Common myeloid progenitor, CD34-positive (primary cell): ENCODE measurements around the gene TACR1.

Experiments used
- CTCF ChIA-PET: fragments of 350-600 bp; sonication (Branson Sonifier 250); formaldehyde crosslinking; loops from one replicate; lab custom pipeline; 2021; ENCODE audit warnings: antibody characterized with exemption; lab: Charles Lee
- POLR2A ChIA-PET: fragments of 350-600 bp; sonication (Branson Sonifier 250); formaldehyde crosslinking; loops from one replicate; lab custom pipeline; 2021; ENCODE audit warnings: antibody characterized with exemption; lab: Charles Lee
- DNase-seq, 3 donors: peaks; one replicate each; pipeline versions ENCODE4 v3.0.0 to v3.0.0-alpha.2; 2013
- H3K27ac ChIP-seq, 2 experiments: 1 replicate in 1 of 2; 2 replicates in 1 of 2; pipeline ENCODE4 v1.7.0; 2013; ENCODE audit warnings: inconsistent platforms in 2 of 2, low read length in 2 of 2, mild to moderate bottlenecking in 2 of 2, low read depth in 1 of 2, moderate library complexity in 1 of 2; ENCODE audit not compliant: severe bottlenecking in 2 of 2, insufficient read depth in 1 of 2, poor library complexity in 1 of 2
- H3K27me3 ChIP-seq, 5 experiments: replicated peaks in 2 of 5; 1 replicate in 3 of 5; 2 replicates in 2 of 5; pipeline versions ENCODE4 v1.6.1 to v1.7.0; 2013; ENCODE audit warnings: low read length in 4 of 5, mild to moderate bottlenecking in 2 of 5, moderate library complexity in 2 of 5, inconsistent platforms in 1 of 5; ENCODE audit not compliant: insufficient read depth in 5 of 5, control insufficient read depth in 4 of 5
- H3K36me3 ChIP-seq, 4 experiments: 1 replicate in 2 of 4; 2 replicates in 2 of 4; pipeline versions ENCODE4 v1.6.1 to v1.7.0; 2013; ENCODE audit warnings: low read length in 3 of 4, control low read depth in 1 of 4, mild to moderate bottlenecking in 1 of 4; ENCODE audit not compliant: control insufficient read depth in 4 of 4, insufficient read depth in 4 of 4
- H3K4me1 ChIP-seq, 4 experiments: 1 replicate in 3 of 4; 2 replicates in 1 of 4; pipeline versions ENCODE4 v1.6.1 to v1.7.1; 2013; ENCODE audit warnings: low read length in 3 of 4, mild to moderate bottlenecking in 3 of 4, control low read depth in 1 of 4, inconsistent platforms in 1 of 4, moderate library complexity in 1 of 4; ENCODE audit not compliant: control insufficient read depth in 4 of 4, insufficient read depth in 4 of 4; ENCODE audit errors: control extremely low read depth in 1 of 4
- H3K4me3 ChIP-seq, 7 experiments: 1 replicate in 4 of 7; 2 replicates in 3 of 7; pipeline versions ENCODE4 v1.5.1 to v1.7.0; 2013; ENCODE audit warnings: mild to moderate bottlenecking in 7 of 7, low read length in 6 of 7, moderate library complexity in 6 of 7, inconsistent platforms in 2 of 7, low read depth in 2 of 7, control low read depth in 1 of 7; ENCODE audit not compliant: insufficient read depth in 4 of 7, control insufficient read depth in 1 of 7; ENCODE audit errors: extremely low read depth in 1 of 7
- H3K9me3 ChIP-seq, 5 experiments: 1 replicate in 4 of 5; 2 replicates in 1 of 5; pipeline versions ENCODE4 v1.6.1 to v1.7.1; 2013; ENCODE audit warnings: low read length in 4 of 5, mild to moderate bottlenecking in 2 of 5, inconsistent platforms in 1 of 5, low read depth in 1 of 5, moderate library complexity in 1 of 5; ENCODE audit not compliant: control insufficient read depth in 4 of 5, insufficient read depth in 2 of 5; ENCODE audit errors: control extremely low read depth in 1 of 5
- WGBS: methylation state at CpG from one replicate; pipeline ENCODE4 v1.1.5; 2013; ENCODE audit not compliant: insufficient coverage; 5-methylcytosine and 5-hydroxymethylcytosine counted together

TACR1 gene

GRCh38 chr2:75021672-75022071 lies 177.6 kb downstream of the TACR1 start:
- Histone ChIP-seq H3K9me3 (no peaks in the 10 kb centered on the region), H3K27me3 (peaks cover 0 to 11% (median 6%) of the 10 kb centered on the region in 5 experiments), H3K4me3 (no peak overlapping the region), H3K36me3 (no peaks in the 10 kb centered on the region), H3K27ac (no peak overlapping the region), H3K4me1 (no peaks in the 10 kb centered on the region)
- ChIA-PET CTCF (interaction anchor here (1.3 kb wide), 1 partner anchor 8 kb away, joined by 4 read pairs; no protein-coding TSS in a partner anchor), POLR2A (no interaction called here)
- no CpG with 5 or more reads among the region's 1 CpG for WGBS
- no peak for DNase-seq

GRCh38 chr2:75020476-75020875 lies 178.8 kb downstream of the TACR1 start:
- no peaks in the 10 kb centered on the region for H3K9me3 ChIP-seq
- 97% methylated on average over 10 of the region's 11 CpGs for WGBS
- no peak for DNase-seq
- ChIA-PET POLR2A (no interaction called here), CTCF (no interaction called here)
- H3K36me3 ChIP-seq, result no peaks in the 10 kb centered on the region
- H3K27ac ChIP-seq, result no peak overlapping the region
- H3K4me3 ChIP-seq, result no peak overlapping the region
- no peaks in the 10 kb centered on the region for H3K4me1 ChIP-seq
- peaks cover 0 to 7% (median 6%) of the 10 kb centered on the region in 5 experiments for H3K27me3 ChIP-seq

GRCh38 chr2:75019790-75020189 lies 179.5 kb downstream of the TACR1 start:
- ChIA-PET CTCF (no interaction called here), POLR2A (no interaction called here)
- H3K27ac ChIP-seq, result no peak overlapping the region
- no peaks in the 10 kb centered on the region for H3K36me3 ChIP-seq
- H3K4me1 ChIP-seq, result no peaks in the 10 kb centered on the region
- no peak for DNase-seq
- H3K9me3 ChIP-seq, result no peaks in the 10 kb centered on the region
- WGBS, result 100% methylated on average over 1 of the region's 2 CpGs
- no peak overlapping the region for H3K4me3 ChIP-seq
- peaks cover 0 to 7% (median 6%) of the 10 kb centered on the region in 5 experiments for H3K27me3 ChIP-seq

- Histone ChIP-seq H3K9me3 (peaks cover 0 to 3% (median 0%) of the 10 kb centered on the region in 5 experiments), H3K36me3 (no peaks in the 10 kb centered on the region), H3K4me1 (no peaks in the 10 kb centered on the region), H3K27ac (no peak overlapping the region), H3K4me3 (no peak overlapping the region), H3K27me3 (peaks cover 0 to 6% (median 4%) of the 10 kb centered on the region in 5 experiments)
- no peak for DNase-seq
- CTCF ChIA-PET, result no interaction called here
- WGBS, result no CpG with 5 or more reads among the region's 2 CpGs
- POLR2A ChIA-PET, result no interaction called here
Observed at GRCh38 chr2:75018162-75018561, 181.2 kb downstream of the TACR1 start.

- Histone ChIP-seq H3K9me3 (peaks cover 0 to 3% (median 0%) of the 10 kb centered on the region in 5 experiments), H3K27ac (no peak overlapping the region), H3K4me3 (no peak overlapping the region), H3K27me3 (no peaks in the 10 kb centered on the region), H3K36me3 (no peaks in the 10 kb centered on the region), H3K4me1 (no peaks in the 10 kb centered on the region)
- ChIA-PET POLR2A (no interaction called here), CTCF (no interaction called here)
- 100% methylated on average over 2 of the region's 8 CpGs for WGBS
- DNase-seq, result no peak
Observed at GRCh38 chr2:75012080-75012479, 187.2 kb downstream of the TACR1 start.

- H3K27ac ChIP-seq, result no peak overlapping the region
- H3K36me3 ChIP-seq, result no peaks in the 10 kb centered on the region
- ChIA-PET CTCF (no interaction called here), POLR2A (no interaction called here)
- H3K4me3 ChIP-seq, result no peak overlapping the region
- peaks cover 0 to 3% (median 0%) of the 10 kb centered on the region in 5 experiments for H3K9me3 ChIP-seq
- H3K27me3 ChIP-seq, result no peaks in the 10 kb centered on the region
- WGBS, result 100% methylated on average over 1 of the region's 1 CpG
- no peaks in the 10 kb centered on the region for H3K4me1 ChIP-seq
- no peak for DNase-seq
Observed at GRCh38 chr2:75010571-75010970, 188.7 kb downstream of the TACR1 start.

- no peak overlapping the region for H3K4me3 ChIP-seq
- no peaks in the 10 kb centered on the region for H3K27me3 ChIP-seq
- no peaks in the 10 kb centered on the region for H3K9me3 ChIP-seq
- no peak overlapping the region for H3K27ac ChIP-seq
- no peaks in the 10 kb centered on the region for H3K4me1 ChIP-seq
- 100% methylated on average over 3 of the region's 4 CpGs for WGBS
- CTCF ChIA-PET, result no interaction called here
- no peak for DNase-seq
- POLR2A ChIA-PET, result no interaction called here
- H3K36me3 ChIP-seq, result no peaks in the 10 kb centered on the region
Observed at GRCh38 chr2:75007819-75008218, 191.5 kb downstream of the TACR1 start.
